H1 (cell line): ENCODE results near the gene PIK3R6. TPM values are rescaled to one million over a fixed set of nuclear protein-coding genes. Genes with fewer than 3 reads are reported as not detected.

Source experiments
- CHD2 ChIP-seq: IDR thresholded peaks from 2 replicates; pipeline ENCODE4 v1.6.1; 2012; ENCODE audit warnings: low read length, improper control_type of control experiment
- EZH2 ChIP-seq: fragments of 200-600 bp; sonication (generic); IDR thresholded peaks from 2 replicates; pipeline ENCODE4 v1.7.1; 2012; ENCODE audit warnings: low read depth, mild to moderate bottlenecking, moderate library complexity, low read length, inconsistent platforms; ENCODE audit not compliant: severe bottlenecking
- NANOG ChIP-seq: IDR thresholded peaks from 2 replicates; pipeline ENCODE4 v1.6.1; 2011; ENCODE audit warnings: low read length, low read depth, mild to moderate bottlenecking, inconsistent platforms; ENCODE audit not compliant: insufficient read depth, poor library complexity, severe bottlenecking
- POLR2A ChIP-seq, 2 experiments: IDR thresholded peaks; 1 replicate in 1 of 2; 2 replicates in 1 of 2; pipeline ENCODE4 v1.6.1; 2011; ENCODE audit warnings: low read depth in 2 of 2, low read length in 2 of 2, mild to moderate bottlenecking in 2 of 2; ENCODE audit errors: control extremely low read depth in 1 of 2
- polyA plus RNA-seq, 7 experiments: library from polyadenylated mRNA; depleted of rRNA in 3 of 7; stranded (reverse) in 5 of 7; unstranded in 2 of 7; fragments of >200 nt in 5 of 7; fragments of 200-250 nt in 2 of 7; gene quantifications; 1 replicate in 5 of 7; 2 replicates in 1 of 7; 4 replicates in 1 of 7; pipeline versions ENCODE4 v1.2.1 to v1.2.3, GENCODE V29; 2011 to 2013; ENCODE audit warnings: missing spikeins in 2 of 7, mixed read lengths in 2 of 7
- total RNA-seq: library from RNA; stranded (reverse); fragmentation: NEBNext Ultra II Directional; extraction: Animal tissue kit (Norgen Biotek cat#: 25700); gene quantifications from 2 replicates; pipeline ENCODE4 v1.2.1, GENCODE V29; 2021

PIK3R6 gene
- total and polyA plus RNA-seq, 2 of the 8 experiments (the other 6 are each of a cell fraction or from before 2014, with no cell fraction given) = 0.24 to 1.2 TPM

GRCh38 chr17:8851600-8851999 is 15.9 kb downstream of the PIK3R6 start (continued):
- TF ChIP-seq EZH2 (no peak), CHD2 (no peak), NANOG (no peak), POLR2A (IDR thresholded peaks at IDR 0.05; ENCODE audit: control extremely low read depth in 1 of 2, low read depth in 2 of 2, low read length in 2 of 2) (no peak)
- TF ChIP-seq, all 59 proteins: peak for 0
